ENCODE data around the gene SEPTIN12.

The SEPTIN12 gene

GRCh38 chr16:4748682-4749411 is 39.3 kb downstream of the SEPTIN12 start:
- no peaks in the 10 kb centered on the region for H3K27me3 ChIP-seq (ENCODE audit: insufficient read depth, low read length, poor library complexity, severe bottlenecking)
- no peaks in the 10 kb centered on the region for H3K9me3 ChIP-seq (ENCODE audit: insufficient read depth, low read depth, low read length)
- H3K9me2 ChIP-seq (replicated peaks; ENCODE audit: low read depth, low read length) = no peaks in the 10 kb centered on the region
- no peaks in the 10 kb centered on the region for H4K20me1 ChIP-seq (ENCODE audit: insufficient read depth, low read length, poor library complexity, severe bottlenecking)
- H3K4me1 ChIP-seq (ENCODE audit: insufficient read depth, low read length, poor library complexity, severe bottlenecking) = no peaks in the 10 kb centered on the region
- TF ChIP-seq EZH2phosphoT487 (IDR thresholded peaks at IDR 0.05; ENCODE audit: borderline replicate concordance) = no peak
- TF ChIP-seq, protein P1, sequence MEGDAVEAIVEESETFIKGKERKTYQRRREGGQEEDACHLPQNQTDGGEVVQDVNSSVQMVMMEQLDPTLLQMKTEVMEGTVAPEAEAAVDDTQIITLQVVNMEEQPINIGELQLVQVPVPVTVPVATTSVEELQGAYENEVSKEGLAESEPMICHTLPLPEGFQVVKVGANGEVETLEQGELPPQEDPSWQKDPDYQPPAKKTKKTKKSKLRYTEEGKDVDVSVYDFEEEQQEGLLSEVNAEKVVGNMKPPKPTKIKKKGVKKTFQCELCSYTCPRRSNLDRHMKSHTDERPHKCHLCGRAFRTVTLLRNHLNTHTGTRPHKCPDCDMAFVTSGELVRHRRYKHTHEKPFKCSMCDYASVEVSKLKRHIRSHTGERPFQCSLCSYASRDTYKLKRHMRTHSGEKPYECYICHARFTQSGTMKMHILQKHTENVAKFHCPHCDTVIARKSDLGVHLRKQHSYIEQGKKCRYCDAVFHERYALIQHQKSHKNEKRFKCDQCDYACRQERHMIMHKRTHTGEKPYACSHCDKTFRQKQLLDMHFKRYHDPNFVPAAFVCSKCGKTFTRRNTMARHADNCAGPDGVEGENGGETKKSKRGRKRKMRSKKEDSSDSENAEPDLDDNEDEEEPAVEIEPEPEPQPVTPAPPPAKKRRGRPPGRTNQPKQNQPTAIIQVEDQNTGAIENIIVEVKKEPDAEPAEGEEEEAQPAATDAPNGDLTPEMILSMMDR (conservative IDR thresholded peaks at IDR 0.05; ENCODE audit: low read length) = no peak
- no peak overlapping the region for H3K4me2 ChIP-seq (ENCODE audit: low read depth, low read length, poor library complexity, severe bottlenecking)
- no peaks in the 10 kb centered on the region for H3K79me2 ChIP-seq (ENCODE audit: insufficient read depth, low read length)
- H3K9ac ChIP-seq (ENCODE audit: low read depth, low read length, poor library complexity, severe bottlenecking) = no peak overlapping the region
- no peak overlapping the region for H2AFZ ChIP-seq (ENCODE audit: low read length)
- H3K36me3 ChIP-seq (ENCODE audit: insufficient read depth, low read length) = peaks cover 5% of the 10 kb centered on the region; the same call in 1 of the 2 replicates
- H3K4me3 ChIP-seq (ENCODE audit: low read length, poor library complexity, severe bottlenecking) = no peak overlapping the region
- H3F3A ChIP-seq (ENCODE audit: low read depth) = no peaks in the 10 kb centered on the region

DNA sequence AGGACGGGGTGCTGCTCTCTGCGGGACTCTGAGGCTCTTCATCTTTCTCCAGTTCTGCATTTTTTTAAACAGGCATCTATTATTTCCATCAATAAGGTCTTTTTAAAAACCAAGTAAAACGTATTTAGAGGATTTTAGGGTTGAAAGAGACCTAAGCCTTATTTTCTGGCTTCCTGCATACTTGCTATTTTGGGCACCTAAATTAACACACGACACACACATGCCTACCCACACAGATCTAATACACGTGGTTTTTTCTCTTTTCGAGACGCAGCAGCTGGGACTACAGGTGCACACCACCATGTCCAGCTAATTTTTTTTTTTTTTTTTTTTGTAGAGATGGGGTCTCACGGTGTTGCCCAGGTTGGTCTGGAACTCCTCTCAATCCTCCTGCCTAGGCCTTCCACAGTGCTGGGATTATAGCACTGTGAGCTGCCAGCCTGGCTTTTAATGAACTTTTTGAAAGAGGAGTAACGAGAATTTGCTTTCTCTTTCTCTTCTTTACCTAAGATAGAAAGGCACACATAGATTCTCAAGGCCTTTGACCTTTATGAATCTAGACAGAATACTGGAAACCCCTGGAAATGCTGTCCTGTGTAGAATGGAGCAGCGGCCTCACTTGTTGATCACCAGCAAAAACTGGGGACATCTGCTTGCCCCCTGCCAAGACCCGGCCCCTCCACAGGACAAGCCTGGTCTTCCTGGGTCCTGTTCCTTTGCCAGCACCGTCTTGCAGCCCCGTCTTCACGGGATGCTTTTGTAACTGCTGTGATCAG is 40.1 kb downstream of the SEPTIN12 start:
- no peaks in the 10 kb centered on the region for H3K4me1 ChIP-seq (ENCODE audit: insufficient read depth, low read length, poor library complexity, severe bottlenecking)
- no peaks in the 10 kb centered on the region for H3K79me2 ChIP-seq (ENCODE audit: insufficient read depth, low read length)
- peaks cover 5% of the 10 kb centered on the region; the same call in 1 of the 2 replicates for H3K36me3 ChIP-seq (ENCODE audit: insufficient read depth, low read length)
- H3K9ac ChIP-seq (ENCODE audit: low read depth, low read length, poor library complexity, severe bottlenecking) = no peak overlapping the region
- H3K4me3 ChIP-seq (ENCODE audit: low read length, poor library complexity, severe bottlenecking) = no peak overlapping the region
- no peaks in the 10 kb centered on the region for H3K27me3 ChIP-seq (ENCODE audit: insufficient read depth, low read length, poor library complexity, severe bottlenecking)
- H3F3A ChIP-seq (ENCODE audit: low read depth) = no peaks in the 10 kb centered on the region
- H3K9me2 ChIP-seq (replicated peaks; ENCODE audit: low read depth, low read length) = no peaks in the 10 kb centered on the region
- H2AFZ ChIP-seq (ENCODE audit: low read length) = no peak overlapping the region
- no peak overlapping the region for H3K4me2 ChIP-seq (ENCODE audit: low read depth, low read length, poor library complexity, severe bottlenecking)
- no peak for TF ChIP-seq EZH2phosphoT487 (IDR thresholded peaks at IDR 0.05; ENCODE audit: borderline replicate concordance)
- TF ChIP-seq, protein P1 (conservative IDR thresholded peaks at IDR 0.05; ENCODE audit: low read length) = no peak
- no peaks in the 10 kb centered on the region for H3K9me3 ChIP-seq (ENCODE audit: insufficient read depth, low read depth, low read length)
- no peaks in the 10 kb centered on the region for H4K20me1 ChIP-seq (ENCODE audit: insufficient read depth, low read length, poor library complexity, severe bottlenecking)

DNA sequence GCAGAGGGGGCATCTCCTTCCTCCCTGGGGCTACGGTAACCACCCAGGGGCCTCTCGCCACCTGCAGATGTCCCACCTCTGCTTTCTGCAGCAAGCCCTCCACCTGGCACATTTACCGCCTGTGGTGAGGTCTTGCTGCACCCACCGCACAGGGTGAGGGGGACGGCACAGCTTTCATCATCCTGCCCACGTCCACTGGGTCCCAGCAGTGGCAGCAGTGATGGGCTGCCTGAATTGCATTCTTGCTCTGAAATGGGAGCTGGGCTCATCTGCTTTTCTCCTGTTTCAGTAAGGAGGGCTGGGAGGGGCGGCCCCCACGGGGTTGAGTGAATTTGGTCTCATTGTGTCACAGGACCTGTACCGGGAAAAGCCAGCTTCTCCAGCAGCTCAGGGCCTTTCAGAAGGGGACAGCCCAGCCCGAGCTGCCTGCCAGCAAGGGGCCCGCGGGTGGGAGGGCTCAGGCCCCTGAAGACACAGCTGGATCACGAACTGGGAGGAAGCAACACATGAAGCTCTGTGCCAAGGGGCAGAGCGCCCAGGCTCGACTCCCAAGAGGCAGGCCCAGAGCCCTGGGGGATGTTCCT is 41.1 kb downstream of the SEPTIN12 start:
- Histone ChIP-seq H4K20me1 (ENCODE audit: insufficient read depth, low read length, poor library complexity, severe bottlenecking) (no peaks in the 10 kb centered on the region), H3K9ac (ENCODE audit: low read depth, low read length, poor library complexity, severe bottlenecking) (no peak overlapping the region), H3K27me3 (ENCODE audit: insufficient read depth, low read length, poor library complexity, severe bottlenecking) (no peaks in the 10 kb centered on the region), H3F3A (ENCODE audit: low read depth) (no peaks in the 10 kb centered on the region), H3K4me2 (ENCODE audit: low read depth, low read length, poor library complexity, severe bottlenecking) (no peak overlapping the region), H3K9me3 (ENCODE audit: insufficient read depth, low read depth, low read length) (no peaks in the 10 kb centered on the region), H3K9me2 (replicated peaks; ENCODE audit: low read depth, low read length) (no peaks in the 10 kb centered on the region), H3K4me1 (ENCODE audit: insufficient read depth, low read length, poor library complexity, severe bottlenecking) (no peaks in the 10 kb centered on the region), H2AFZ (ENCODE audit: low read length) (no peak overlapping the region), H3K36me3 (ENCODE audit: insufficient read depth, low read length) (peaks cover 5% of the 10 kb centered on the region; the same call in 1 of the 2 replicates), H3K4me3 (ENCODE audit: low read length, poor library complexity, severe bottlenecking) (no peak overlapping the region), H3K79me2 (ENCODE audit: insufficient read depth, low read length) (no peaks in the 10 kb centered on the region)
- TF ChIP-seq, protein P1 (conservative IDR thresholded peaks at IDR 0.05; ENCODE audit: low read length) = no peak
- no peak for TF ChIP-seq EZH2phosphoT487 (IDR thresholded peaks at IDR 0.05; ENCODE audit: borderline replicate concordance)
